Activated T-helper 9 cell treated with anti-CD3 and anti-CD28 coated beads, Interleukin-2, amount 50 U/mL, for 16 hours (primary cell): ENCODE results near the gene GSDME.
"Not testable (repeated sequence)": the region's sequence is repeated elsewhere in the genome, so short reads cannot be mapped to it uniquely, and the experiment has no call there.

Source experiments
- DNase-seq: peaks from one replicate; pipeline ENCODE4 v3.0.0-alpha.2; 2020; ENCODE audit warnings: low read depth

The GSDME gene

DNA sequence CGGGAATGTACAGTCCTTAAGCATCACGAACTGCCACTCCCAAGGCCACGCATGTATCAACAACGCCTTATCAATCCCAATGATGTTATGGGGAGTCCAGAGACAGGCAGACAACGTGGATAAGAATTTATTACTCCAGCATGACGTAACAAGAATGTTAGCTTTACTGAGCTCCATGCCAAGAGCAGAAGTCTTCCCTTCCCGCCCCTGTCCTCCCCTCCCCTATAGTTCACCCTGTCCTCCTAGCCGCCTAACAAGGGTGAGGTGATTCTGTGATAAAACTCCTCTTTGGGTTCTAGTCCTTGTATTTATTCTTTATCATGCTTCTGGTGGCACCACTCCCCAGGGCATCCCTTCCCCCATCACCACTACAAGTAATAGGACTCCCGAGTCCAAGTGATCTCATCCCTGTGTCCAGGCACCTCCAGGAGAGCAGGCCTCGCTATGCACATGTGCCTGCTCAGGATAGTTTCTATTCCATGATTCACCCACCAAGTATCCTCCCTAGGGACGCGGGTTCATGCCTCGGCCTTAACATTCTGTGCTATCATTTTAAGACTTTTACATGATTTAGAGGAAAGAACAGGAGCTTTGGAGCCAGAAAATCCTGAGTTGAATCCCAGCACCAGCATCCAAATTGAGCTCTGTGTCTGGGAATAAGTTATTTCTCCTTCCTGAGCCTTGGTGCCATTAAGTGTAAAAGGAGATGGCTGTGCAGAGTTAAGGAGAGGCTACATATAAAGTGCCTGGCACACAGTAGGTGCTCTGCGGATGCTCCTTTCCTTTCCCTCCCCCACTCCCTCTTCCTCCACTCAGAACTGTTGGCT, 15.4 kb downstream of the GSDME start:
- DNase-seq: no peak

- DNase-seq: no peak
These were observed 16.4 kb downstream of the GSDME start for GRCh38 chr7:24740871-24741270.

DNA sequence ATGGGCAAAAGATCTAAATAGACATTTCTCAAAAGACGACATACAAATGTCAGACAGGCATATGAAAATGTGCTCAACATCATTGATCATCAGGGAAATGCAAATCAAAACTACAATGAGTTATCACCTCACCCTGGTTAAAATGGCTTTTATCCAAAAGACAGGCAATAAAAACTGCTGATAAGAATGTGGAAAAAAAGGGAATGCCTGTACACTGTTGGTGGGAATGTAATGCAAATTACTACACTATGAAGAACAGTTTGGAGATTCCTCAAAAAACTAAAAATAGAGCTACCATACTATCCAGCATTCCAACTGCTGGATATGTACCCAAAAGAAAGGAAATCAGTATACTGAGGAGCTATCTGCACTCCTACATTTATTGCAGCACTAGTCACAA, 18.0 kb downstream of the GSDME start:
- DNase-seq: no peak

GRCh38 chr7:24738577-24738976, 18.7 kb downstream of the GSDME start:
- no peak for DNase-seq

DNA sequence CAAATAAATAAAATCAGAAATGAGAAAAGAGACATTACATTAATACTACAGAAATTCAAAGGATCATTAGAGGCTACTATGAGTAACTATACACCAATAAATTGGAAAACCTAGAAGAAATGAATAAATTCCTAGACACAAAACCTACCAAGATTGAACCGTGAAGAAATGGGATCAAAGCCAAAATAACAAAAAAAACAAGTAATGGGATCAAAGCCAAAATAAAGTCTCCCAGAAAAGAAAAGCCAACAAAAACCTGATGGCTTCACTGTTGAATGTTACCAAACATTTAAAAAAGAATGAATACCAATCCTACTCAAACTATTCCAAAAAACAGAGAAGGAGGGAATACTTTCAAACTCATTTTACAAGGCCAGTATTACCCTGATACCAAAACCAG, 20.0 kb downstream of the GSDME start:
- no peak for DNase-seq

DNA sequence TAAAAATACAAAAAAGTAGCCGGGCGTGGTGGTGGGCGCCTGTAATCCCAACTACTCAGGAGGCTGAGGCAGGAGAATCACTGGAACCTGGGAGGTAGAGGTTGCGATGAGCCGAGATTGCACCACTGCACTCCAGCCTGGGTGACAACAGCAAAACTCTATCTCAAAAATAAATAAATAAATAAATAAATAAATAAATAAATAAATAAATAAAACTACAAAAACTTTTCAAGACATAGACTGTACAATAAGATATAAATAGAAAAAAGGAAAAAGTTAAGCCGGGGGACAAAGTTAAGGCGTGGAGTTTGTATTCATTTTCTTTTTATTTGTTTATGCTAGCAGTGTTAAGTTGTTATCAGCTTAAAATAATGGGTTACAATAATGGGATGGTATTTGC, 21.7 kb downstream of the GSDME start:
- DNase-seq: not testable (repeated sequence)

DNA sequence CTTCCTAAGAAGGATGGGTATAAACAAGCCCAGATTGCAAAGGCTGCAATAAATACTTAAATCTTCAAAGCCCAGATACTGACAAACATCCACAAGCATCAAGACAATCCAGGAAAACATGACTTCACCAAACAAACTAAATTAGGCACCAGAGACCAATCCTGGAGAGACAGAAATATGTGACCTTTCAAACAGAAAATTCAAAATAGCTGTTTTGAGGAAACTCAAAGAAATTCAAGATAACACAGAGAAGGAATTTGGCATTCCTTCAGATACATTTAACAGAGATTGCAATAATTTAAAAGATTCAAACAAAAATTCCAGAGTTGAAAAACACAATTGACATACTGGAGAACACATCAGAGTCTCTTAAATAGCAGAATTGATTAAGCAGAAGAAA, 23.0 kb downstream of the GSDME start:
- DNase-seq: no peak

DNA sequence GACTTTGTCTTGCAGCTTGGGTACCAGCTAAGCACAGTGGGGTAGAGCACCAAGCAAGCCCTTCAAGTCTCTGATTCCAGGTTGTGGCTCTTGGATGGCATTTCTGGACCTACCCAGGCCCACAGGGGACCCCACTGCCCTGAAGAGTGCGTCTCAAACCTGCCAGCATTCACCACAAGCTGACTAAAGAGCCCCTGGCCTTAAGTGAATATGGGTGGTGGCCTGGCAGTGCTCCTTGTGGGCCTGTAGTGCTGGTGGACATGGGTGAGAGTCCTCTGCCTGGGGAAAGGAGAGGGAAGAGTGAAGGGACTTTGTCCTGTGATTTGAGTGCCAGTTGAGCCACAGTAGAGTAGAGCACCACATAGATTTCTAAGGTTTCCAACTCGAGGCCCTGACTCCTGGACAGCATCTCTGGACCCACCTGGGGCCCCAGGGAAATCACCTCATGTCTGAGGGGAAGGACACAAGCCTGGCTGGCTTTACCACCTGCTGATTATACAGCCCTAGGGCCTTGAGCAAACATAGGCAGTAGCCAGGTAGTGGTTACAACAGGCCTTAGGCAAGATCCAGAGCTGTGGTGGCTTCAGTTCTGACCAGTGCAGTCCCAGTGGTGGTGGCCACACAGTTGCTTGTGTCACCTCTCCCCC, 23.7 kb downstream of the GSDME start:
- no peak for DNase-seq

DNA sequence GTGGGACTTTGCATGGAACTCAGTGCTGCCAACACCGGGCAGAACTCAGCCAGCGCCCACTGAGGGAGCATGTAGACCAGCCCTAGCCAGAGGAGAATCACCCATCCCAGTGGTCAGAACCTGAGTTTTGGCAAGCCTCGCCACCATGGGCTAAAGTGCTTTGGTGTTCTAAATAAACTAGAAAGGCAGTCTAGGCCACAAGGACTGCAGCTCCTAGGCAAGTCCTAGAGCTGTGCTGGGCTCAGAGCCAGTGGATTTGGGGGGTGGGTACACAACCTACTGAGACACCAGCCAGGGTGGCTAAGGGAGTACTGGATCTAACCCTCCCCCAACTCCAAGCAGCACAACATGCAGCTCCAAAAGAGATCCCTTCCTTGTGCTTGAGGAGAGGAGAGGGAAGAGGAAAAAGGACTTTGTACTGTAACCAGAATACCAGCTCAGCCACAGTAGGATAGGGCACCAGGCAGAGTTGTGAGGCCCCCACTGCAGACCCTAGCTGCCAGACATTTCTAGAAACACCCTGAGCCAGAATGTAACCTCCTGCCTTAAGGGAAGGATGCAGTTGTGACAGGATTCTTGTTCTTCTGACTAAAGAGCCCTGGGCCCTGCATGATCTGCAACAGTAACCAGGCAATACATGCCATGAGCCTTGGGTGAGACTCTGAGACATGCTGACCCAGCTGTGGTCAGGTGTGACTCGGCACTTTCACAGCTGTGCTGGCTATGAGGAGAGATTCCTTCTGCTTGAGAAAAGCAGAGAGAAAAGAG, 24.4 kb downstream of the GSDME start:
- DNase-seq: no peak

DNA sequence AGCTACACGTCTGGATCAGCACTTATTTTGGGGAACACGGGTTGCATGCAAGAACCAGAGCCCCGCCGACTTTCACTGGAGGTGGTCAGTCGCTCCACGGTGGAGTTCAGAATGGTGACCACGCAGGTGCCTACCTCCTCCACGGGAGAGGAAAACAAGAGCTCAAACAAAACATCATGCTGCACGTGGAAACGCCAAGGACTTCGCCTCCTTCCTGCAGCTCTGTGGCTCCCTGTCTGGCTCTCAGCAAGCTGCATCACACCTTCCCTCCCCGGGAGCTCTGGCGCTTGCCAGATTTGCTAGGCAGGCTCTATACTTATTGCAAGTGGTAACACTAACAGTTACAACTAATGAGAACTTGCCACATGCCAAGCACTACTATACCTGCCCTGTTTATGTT, 26.0 kb downstream of the GSDME start:
- no peak for DNase-seq

- no peak for DNase-seq
These were observed 27.3 kb downstream of the GSDME start for GRCh38 chr7:24730018-24730369.

- no peak for DNase-seq
These were observed 27.8 kb downstream of the GSDME start for GRCh38 chr7:24729365-24730017.

DNA sequence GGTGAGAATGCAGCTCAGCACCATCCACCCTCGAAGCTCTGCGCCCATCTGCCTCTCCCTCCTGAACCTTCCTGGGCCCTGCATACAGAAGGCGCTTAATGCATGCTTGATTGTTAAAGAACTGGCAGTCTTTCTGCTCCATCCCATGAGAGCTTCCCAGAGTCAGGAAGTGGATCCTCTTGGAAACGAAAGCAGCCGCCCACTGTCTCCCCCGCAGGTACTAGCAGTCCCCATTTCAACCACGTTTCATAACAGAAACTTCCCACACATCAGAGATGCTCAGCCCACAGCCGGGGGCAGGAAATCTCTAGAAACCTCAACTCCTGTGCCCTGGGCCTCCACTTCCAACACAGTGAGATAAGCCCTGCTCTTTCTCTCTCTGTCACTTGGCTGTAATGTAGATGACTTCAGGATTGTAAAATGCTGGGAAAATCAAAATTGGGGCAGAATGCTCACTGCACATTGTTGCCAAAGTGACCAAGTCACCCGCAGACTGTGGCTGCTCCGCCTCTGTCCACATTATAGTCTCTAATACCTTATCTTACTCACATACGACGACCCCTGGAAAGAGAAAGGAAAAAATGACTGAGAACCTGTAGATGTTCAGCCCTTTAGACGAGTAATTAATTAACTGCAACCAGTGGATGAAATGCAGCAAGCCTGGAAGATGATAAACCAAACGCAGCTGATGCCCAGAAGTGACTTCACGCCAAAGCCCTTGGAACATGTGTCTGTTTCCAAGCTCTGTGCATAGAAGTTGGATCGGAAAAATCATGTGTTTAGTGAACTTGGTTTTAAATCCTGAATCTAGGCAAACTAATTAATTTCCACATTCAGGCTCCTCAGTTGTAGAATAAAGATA, 28.5 kb downstream of the GSDME start:
- DNase-seq: no peak

GRCh38 chr7:24728121-24728500, 29.2 kb downstream of the GSDME start:
- no peak for DNase-seq

DNA sequence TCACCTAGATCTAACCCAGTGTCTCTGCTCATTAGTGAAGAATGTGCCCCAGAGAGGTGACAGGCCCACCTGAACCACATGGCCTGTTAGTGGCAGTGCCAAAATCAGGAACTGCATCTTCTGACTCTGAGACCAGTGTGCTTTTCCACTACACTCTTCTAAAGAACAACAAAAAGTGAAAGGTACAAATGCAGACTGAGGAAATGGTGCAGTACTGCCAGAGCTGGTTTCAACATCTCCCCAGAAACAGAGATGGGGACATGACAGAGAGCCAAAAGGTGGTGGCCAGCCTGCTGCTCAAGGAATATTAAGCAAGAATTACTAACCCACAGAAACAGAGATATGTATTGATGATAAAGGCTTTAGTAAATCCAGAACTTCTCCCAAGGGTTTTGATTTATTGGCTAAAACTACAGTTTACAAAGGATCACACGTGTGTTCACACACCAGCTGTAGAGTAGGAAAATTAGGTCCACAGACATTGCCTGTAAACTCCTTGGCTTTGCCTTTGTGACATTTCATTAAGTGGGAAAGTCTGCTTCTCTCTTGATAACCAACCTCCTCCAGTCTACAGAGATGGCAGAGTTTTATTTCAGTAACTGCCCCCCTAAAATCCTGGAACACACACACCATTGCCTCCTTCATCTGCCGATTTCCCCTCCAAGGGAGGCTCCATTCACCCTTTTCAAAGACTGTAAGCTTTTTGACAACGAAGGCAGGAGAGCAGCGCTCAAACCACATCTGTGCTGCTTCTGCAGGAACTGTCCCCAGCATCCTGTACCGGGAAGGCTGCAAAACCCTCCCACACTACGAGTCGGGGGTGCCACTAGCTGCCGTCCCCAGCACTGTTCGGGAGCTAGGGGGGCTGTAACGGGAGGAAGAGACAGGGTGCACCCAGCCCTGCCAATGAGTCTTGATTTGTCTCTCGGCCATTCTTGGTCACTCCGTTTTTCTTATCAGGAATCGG, 29.8 kb downstream of the GSDME start:
- no peak for DNase-seq

- no peak for DNase-seq
These were observed 31.6 kb downstream of the GSDME start for GRCh38 chr7:24725554-24726241.

DNA sequence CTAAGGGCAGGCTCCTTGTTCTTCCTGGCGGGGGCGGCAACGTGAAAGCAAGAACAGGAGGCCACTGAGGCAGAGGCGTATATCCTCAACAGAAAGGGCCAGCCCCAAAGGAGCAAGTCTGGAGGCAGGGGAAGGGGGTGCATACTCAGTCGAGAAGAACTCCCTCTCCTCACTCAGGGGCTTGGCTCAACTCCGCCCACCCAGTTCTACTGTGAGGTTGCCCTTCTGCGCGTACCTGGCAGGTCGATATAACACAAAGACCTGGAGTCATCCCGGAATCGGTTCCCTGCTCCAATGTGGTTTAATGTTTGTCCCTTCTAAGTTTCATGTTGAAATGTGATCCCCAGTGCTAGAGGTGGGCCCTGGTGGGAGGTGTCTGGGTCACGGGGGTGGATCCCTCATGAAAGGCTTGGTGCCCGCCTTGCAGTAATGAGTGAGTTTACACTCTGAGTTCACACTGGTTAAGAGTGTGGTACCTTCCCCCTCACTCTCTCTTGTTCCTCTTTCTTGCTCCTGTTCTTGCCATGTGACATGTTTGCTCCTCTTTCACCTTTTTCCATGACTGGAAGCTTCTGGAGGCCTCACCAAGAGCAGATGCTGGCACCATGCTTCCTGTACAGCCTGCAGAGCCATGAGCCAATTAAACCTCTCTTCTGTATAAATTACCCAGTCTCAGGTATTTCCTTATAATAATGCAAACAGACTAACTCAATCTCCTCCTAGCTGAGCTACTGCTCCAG, 32.6 kb downstream of the GSDME start:
- DNase-seq: no peak

GRCh38 chr7:24723178-24723530, 34.1 kb downstream of the GSDME start:
- DNase-seq: no peak
